Measurements from ENCODE around the gene SLC39A11. TPM values are rescaled to one million over a fixed set of nuclear protein-coding genes. Genes with fewer than 3 reads are reported as not detected.
"Not testable (repeated sequence)": the region's sequence is repeated elsewhere in the genome, so short reads cannot be mapped to it uniquely, and the experiment has no call there.

Gene SLC39A11
- polyA plus RNA-seq, 3 donors, result 26.5 to 28.6 (median 26.7) TPM

DNA sequence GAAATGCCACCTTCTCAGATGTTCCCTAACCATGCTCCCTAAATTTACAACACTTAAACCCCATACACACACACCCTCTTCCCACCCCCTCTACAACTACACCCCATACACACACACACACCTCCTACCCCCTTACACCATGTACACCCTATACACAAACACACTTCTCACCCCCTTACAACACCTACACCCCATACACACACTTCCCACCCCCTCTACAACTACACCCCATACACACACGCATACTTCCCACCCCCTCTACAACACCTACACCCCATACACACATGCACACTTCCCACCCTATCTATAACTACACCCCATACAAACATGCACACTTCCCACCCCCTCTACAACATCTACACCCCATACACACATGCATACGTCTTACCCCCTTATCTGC is 172.0 kb downstream of the SLC39A11 start:
- DNase-seq (ENCODE audit: extremely low read depth in 1 of 11, low read depth in 9 of 11, low spot score in 4 of 11), result no peak

- no peak for DNase-seq (ENCODE audit: extremely low read depth in 1 of 11, low read depth in 9 of 11, low spot score in 4 of 11)
Observed at GRCh38 chr17:72916991-72917390, 175.5 kb downstream of the SLC39A11 start.

DNA sequence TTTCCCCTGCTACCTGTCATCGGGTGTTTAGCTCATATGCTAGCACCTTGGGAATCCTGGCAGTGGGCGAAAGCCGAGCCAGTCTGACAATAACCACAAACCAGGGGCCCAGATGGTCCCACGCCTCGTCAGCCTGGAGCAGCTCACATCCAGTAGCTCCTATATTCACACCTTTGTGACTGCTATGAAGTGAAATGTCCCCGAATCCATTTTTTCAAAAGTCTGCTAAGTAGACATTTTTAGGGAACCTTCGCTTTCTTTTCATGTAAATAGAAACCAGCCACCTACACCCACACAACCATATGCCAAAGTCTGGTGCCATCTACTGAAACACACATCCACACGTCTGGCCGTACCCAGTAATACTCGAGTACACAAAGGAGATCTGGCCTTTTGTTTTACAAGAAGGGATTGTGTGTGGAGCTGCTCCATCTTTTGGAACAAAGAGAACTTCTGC is 176.8 kb downstream of the SLC39A11 start:
- no peak for DNase-seq (ENCODE audit: extremely low read depth in 1 of 11, low read depth in 9 of 11, low spot score in 4 of 11)

GRCh38 chr17:72913142-72913682 is 179.3 kb downstream of the SLC39A11 start:
- DNase-seq (ENCODE audit: extremely low read depth in 1 of 11, low read depth in 9 of 11, low spot score in 4 of 11), result no peak

DNA sequence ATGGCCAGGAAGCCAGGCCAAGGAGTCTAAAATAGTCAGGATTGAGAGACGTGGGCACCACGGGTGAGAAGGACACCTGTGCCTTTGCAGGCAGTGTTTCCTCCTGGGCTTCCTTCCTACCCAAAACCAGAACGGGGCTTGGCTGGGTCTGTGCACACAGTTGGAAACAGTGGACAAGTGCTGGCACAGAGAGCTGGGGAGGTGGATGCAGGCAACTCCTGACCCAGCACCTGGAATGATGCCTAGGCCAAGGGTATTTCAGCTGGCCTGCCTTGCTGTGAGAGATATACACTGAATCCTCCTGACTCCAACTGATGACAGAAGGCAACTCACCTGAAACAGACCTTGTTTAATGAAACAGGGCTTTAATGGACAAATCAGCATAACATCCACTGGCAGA is 186.2 kb downstream of the SLC39A11 start:
- DNase-seq (ENCODE audit: extremely low read depth in 1 of 11, low read depth in 9 of 11, low spot score in 4 of 11), result no peak

DNA sequence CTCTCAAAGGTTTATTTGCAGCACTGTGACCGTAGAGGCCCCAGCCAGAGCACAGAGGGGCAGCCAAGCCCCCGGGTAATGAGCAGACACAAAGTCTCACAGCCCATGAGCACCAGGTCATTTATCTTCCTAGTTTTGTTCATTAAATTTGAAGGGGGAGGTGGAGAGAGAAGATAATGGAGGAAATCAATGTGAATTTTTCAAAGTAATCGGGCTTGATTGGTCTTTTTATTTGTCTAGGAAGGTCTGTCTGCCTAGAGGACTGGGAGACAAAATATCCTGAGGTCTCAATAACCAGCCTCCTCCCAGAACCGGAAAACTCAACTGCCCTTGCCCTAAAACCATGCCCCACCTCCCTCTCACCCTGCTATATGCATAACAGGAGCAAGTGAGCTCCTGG is 189.0 kb downstream of the SLC39A11 start:
- DNase-seq (ENCODE audit: extremely low read depth in 1 of 11, low read depth in 9 of 11, low spot score in 4 of 11), result no peak

DNA sequence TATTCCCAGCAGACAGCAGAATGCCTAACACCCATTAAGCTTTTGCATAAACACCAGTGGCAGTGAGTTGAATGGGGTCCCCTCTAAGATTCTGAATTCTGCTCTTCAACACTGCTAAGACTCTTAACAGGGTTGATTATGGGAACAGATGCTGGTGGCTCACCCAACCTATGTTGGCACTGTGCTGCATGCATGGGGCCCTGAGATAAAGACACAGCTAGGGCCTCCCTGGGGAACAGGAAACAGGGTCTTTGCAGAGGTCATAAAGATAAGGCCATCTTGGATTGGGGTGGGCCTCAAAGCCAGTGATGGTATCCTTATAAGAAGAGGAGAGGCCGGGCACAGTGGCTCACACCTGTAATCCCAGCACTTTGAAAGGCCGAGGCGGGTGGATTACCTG is 190.8 kb downstream of the SLC39A11 start:
- DNase-seq (ENCODE audit: extremely low read depth in 1 of 11, low read depth in 9 of 11, low spot score in 4 of 11), result no peak

- no peak for DNase-seq (ENCODE audit: extremely low read depth in 1 of 11, low read depth in 9 of 11, low spot score in 4 of 11)
Observed at GRCh38 chr17:72901083-72901482, 191.4 kb downstream of the SLC39A11 start.

DNA sequence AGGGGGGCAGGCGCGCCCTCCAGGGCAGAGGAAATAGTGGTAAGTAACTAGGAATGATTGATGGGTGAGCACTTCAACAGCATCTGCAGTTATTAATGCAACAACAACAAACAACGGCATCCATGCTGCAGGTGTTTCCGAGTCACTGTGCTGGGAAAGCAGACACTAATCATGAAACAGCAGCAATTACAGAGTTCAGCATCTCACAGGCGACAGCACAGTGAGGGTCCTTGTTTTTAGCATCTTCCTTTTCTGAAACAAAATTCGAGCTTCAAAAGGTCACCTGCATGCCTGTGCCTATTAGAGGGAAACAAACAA is 191.9 kb downstream of the SLC39A11 start:
- no peak for DNase-seq (ENCODE audit: extremely low read depth in 1 of 11, low read depth in 9 of 11, low spot score in 4 of 11)

GRCh38 chr17:72898725-72899124 is 193.8 kb downstream of the SLC39A11 start:
- DNase-seq (ENCODE audit: extremely low read depth in 1 of 11, low read depth in 9 of 11, low spot score in 4 of 11), result no peak

DNA sequence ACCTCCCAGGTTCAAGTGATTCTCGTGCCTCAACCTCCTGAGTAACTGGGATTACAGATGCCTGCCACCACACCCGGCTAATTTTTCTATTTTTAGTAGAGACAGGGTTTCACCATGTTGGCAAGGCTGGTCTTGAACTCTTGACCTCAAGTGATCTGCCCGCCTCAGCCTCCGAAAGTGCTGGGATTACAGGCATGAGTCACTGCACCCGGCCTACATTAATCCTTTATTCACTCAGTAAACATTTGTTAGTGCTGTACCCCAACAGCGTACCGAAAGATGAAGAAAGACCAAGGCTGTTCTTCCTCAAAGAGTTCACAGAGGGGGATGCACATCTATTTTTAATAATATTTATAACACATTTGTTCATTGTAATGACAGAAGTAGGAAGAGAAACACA is 196.2 kb downstream of the SLC39A11 start:
- not testable (repeated sequence) for DNase-seq (ENCODE audit: extremely low read depth in 1 of 11, low read depth in 9 of 11, low spot score in 4 of 11)

DNA sequence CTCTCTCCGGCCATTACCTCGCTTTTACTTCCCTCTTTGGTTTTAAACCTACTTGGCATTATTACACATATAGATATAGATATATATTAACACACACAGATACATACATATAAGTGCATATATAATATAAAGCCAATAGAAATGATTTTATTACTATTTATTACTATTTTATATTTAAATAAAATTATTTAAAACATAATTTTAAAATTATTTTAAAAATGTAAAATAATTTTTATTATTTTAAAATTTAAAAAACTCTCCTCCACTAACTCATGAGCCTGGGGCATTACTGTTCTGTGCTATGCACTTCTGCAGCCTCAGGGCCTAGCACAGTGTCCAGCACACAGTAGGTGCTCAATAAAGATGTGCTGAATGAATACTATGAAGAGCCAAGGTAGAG is 200.9 kb downstream of the SLC39A11 start:
- DNase-seq (ENCODE audit: extremely low read depth in 1 of 11, low read depth in 9 of 11, low spot score in 4 of 11), result no peak

DNA sequence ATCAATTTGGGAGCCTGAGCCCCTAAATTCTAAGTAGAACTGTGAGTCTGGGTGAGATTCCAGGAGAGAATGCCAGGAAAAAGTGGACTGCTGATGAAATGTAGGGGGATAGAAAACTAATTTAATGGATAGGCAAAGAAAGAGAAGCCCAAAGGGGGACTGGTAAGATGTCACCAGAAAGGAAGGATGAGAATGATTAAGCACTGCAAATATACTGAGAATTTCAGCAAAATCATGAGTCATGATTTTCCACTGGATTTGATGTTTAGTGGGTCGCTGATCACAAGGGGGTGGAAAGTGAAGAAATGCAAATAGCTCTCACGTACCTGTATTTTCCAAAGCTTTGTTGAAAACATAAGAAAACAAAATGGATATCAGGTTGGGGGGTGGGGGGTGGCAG is 201.8 kb downstream of the SLC39A11 start:
- no peak for DNase-seq (ENCODE audit: extremely low read depth in 1 of 11, low read depth in 9 of 11, low spot score in 4 of 11)

DNA sequence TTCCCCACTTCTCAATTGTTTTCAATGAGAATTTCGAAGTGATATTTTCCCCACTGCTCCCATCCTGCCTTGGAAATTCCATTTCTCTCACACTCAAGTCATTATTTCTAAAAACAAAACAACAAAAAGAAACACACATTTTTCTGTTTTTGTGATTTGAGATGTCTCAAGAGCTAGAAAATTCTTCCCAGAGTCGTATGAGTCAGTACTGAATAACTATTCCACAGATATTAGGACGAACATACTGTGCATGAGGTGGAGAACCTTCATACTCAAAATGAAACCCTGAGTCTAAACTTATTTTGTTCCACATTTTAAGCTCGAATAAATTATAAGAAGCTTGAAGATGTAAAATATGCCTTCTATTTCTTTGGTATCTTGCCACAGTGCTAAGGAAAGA is 204.6 kb downstream of the SLC39A11 start:
- no peak for DNase-seq (ENCODE audit: extremely low read depth in 1 of 11, low read depth in 9 of 11, low spot score in 4 of 11)

GRCh38 chr17:72887322-72887721 is 205.2 kb downstream of the SLC39A11 start:
- DNase-seq (ENCODE audit: extremely low read depth in 1 of 11, low read depth in 9 of 11, low spot score in 4 of 11), result no peak

- DNase-seq (ENCODE audit: extremely low read depth in 1 of 11, low read depth in 9 of 11, low spot score in 4 of 11), result no peak
Observed at GRCh38 chr17:72886622-72887021, 205.9 kb downstream of the SLC39A11 start.

GRCh38 chr17:72884066-72884465 is 208.4 kb downstream of the SLC39A11 start:
- no peak for DNase-seq (ENCODE audit: extremely low read depth in 1 of 11, low read depth in 9 of 11, low spot score in 4 of 11)

DNA sequence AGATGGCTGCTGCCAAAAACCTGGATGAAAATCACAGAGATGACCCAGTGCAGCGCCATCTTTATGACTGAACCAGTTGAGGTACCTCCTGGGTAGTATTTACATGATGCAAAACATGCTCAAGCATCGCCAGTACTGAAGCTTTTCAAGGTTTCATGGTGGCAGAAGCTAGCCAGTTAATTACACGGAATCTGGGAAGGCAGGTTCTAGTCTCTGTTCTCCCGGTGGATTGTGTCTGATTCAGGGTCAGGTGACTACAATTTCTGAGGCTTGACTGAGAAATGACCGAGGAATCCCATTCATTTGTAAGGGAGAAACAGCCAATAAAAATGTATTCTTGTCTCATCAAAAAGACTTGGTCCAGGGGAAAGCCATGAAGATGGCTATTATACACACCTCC is 209.1 kb downstream of the SLC39A11 start:
- DNase-seq (ENCODE audit: extremely low read depth in 1 of 11, low read depth in 9 of 11, low spot score in 4 of 11), result no peak

DNA sequence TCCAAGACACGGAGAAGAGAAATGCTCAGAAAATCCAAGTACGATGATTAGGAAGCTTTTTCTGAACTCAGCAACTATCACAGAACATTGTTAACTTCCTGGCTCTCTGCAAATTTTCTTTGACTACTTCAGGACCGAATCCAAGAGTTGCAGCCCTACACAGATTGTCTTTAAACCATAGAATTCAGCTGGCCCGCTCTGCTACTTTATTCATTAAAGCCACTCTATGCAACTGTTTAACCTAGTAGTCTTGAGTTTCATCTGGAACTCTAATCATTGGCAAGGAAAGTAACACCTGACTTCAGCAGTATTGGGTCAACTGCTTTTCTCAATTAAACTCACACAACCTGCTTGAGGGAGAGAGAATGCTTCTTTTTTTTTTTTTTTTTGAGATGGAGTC is 210.1 kb downstream of the SLC39A11 start:
- no peak for DNase-seq (ENCODE audit: extremely low read depth in 1 of 11, low read depth in 9 of 11, low spot score in 4 of 11)

DNA sequence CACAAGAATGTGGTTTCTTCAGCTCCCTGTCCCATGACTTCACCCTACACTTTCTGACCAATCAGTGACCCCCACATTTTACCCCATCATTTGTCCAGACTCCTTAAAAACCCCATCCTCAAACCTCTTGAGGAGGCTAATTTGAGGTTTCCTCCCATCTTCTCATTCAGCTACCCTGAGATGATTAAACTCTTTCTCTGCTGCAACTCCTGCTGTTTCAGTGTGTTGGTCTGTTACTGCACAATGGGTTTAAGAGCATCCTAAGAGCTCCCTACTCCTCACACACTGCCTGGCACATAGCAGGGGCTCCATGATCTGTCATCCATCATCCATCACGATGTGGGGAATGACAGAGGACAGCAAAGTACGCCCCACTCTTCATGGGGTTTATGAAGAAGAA is 212.6 kb downstream of the SLC39A11 start:
- DNase-seq (ENCODE audit: extremely low read depth in 1 of 11, low read depth in 9 of 11, low spot score in 4 of 11), result no peak

DNA sequence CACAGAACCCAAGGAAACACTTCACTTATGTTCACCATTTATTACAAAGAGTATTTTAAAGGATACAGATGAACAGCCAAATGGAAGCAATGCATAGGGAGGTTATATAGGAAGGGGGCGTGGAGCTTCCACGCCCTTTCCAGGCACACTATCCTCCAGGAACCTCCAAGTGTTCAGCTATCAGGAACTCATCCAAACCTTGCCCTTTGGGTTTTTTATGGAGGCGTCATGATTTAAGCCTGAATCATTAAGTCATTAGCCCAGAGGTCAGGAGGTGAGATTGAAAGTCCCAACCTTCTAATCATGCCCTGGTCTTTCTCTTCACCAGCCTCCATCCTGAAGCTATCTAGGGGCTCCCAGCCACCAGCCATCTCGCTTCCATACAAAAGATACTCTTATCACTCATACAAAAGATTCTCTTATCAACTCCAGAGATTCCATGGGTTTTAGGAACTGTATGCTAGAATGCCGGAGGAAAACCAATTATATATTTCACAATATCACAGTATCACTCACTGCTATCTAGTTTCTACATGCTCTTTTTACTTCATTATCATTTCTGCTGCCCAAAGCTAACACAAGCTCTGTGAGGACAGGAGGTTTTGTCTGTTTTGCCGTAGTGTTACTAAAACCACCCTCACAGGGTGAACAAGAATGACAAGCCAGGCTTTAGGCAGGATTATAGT is 213.4 kb downstream of the SLC39A11 start:
- no peak for DNase-seq (ENCODE audit: extremely low read depth in 1 of 11, low read depth in 9 of 11, low spot score in 4 of 11)

Data from renal cortex interstitium (tissue), 11 donors.